Activated CD4-positive, alpha-beta memory T cell treated with anti-CD3 and anti-CD28 coated beads, Interleukin-2, amount 10 ng/mL, durations not matched to agents 7 days and 5 days (primary cell): ENCODE data around the gene RPS6KA6. TPM values are rescaled to one million over a fixed set of nuclear protein-coding genes. Genes with fewer than 3 reads are reported as not detected.
"Not testable (repeated sequence)": the region's sequence is repeated elsewhere in the genome, so short reads cannot be mapped to it uniquely, and the experiment has no call there.

ENCODE experiments used
- CTCF ChIA-PET: fragments of 350-600 bp; sonication (Branson Sonifier 250); formaldehyde crosslinking; loops from one replicate; lab custom pipeline; 2021; ENCODE audit warnings: antibody characterized with exemption, inconsistent platforms; lab: Charles Lee
- POLR2A ChIA-PET: fragments of 350-600 bp; sonication (Branson Sonifier 250); formaldehyde crosslinking; loops from one replicate; lab custom pipeline; 2021; ENCODE audit warnings: antibody characterized with exemption; lab: Charles Lee
- DNase-seq: peaks from one replicate; pipeline ENCODE4 v3.0.0-alpha.2; 2020
- H3K27ac Mint-ChIP-seq: one replicate; pipeline ENCODE4 v1.8.0; 2021; ENCODE audit warnings: mild to moderate bottlenecking, mixed read lengths
- H3K27me3 Mint-ChIP-seq: one replicate; pipeline ENCODE4 v1.8.0; 2021; ENCODE audit warnings: mixed read lengths
- H3K36me3 Mint-ChIP-seq: one replicate; pipeline ENCODE4 v1.8.0; 2021; ENCODE audit warnings: low read depth, mixed read lengths
- H3K4me1 Mint-ChIP-seq: one replicate; pipeline ENCODE4 v1.8.0; 2021; ENCODE audit warnings: mixed read lengths
- H3K4me3 Mint-ChIP-seq: one replicate; pipeline ENCODE4 v1.8.0; 2021; ENCODE audit warnings: mild to moderate bottlenecking, mixed read lengths
- H3K9me3 Mint-ChIP-seq: one replicate; pipeline ENCODE4 v1.8.0; 2021; ENCODE audit warnings: mixed read lengths
- total RNA-seq, 2 experiments: library from RNA; stranded (reverse); gene quantifications; one replicate each; pipeline ENCODE4 v1.2.3, GENCODE V29; 2021

The RPS6KA6 gene
- total RNA-seq, 2 experiments from 2014 or later = 0.05 TPM; not detected in 1

DNA sequence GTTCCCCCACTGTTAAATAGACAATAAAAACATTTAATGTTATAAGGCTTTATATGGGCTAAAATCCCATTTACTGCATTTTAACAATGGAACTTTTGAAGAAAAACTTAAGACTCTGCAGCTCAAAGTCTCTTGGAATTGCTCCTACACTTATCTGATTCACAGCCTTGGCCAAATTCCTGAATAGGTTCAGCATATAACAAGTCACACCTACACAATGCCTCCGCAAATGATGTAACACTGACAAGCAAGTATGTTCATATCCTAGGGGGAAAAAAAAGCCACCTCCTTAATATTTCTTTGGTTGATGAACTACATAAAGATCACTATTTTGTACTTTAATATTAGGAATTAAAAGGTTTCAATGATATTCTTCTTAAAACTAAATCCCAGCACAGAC, 34.5 kb downstream of the RPS6KA6 start:
- no peak overlapping the region for H3K4me3 Mint-ChIP-seq
- POLR2A ChIA-PET = no interaction called here
- H3K27me3 Mint-ChIP-seq = no peaks in the 10 kb centered on the region
- no peaks in the 10 kb centered on the region for H3K9me3 Mint-ChIP-seq
- H3K36me3 Mint-ChIP-seq = no peaks in the 10 kb centered on the region
- no peak overlapping the region for H3K27ac Mint-ChIP-seq
- CTCF ChIA-PET = no interaction called here
- no peaks in the 10 kb centered on the region for H3K4me1 Mint-ChIP-seq
- DNase-seq = no peak

DNA sequence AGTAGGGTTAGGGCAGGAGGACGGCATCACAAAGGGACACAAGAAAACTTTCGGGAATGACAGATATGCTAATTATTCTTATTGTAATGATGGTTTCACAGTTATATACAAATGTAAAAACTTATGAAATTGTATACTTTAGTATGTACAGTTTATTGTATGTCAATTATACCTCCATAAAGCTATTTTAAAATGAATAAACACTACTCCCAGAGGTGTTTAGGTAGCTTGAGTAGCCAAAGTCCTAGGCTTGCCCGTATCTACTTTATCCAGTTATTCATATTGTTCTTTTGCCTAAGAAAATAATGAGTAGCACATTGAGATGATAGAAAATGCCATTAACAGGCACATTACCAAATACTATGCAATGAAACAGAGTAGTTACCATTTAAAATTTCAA, 43.0 kb downstream of the RPS6KA6 start:
- H3K36me3 Mint-ChIP-seq = no peaks in the 10 kb centered on the region
- CTCF ChIA-PET = no interaction called here
- no peak overlapping the region for H3K4me3 Mint-ChIP-seq
- no peak for DNase-seq
- no peaks in the 10 kb centered on the region for H3K27me3 Mint-ChIP-seq
- POLR2A ChIA-PET = no interaction called here
- no peaks in the 10 kb centered on the region for H3K9me3 Mint-ChIP-seq
- no peaks in the 10 kb centered on the region for H3K4me1 Mint-ChIP-seq
- no peak overlapping the region for H3K27ac Mint-ChIP-seq

DNA sequence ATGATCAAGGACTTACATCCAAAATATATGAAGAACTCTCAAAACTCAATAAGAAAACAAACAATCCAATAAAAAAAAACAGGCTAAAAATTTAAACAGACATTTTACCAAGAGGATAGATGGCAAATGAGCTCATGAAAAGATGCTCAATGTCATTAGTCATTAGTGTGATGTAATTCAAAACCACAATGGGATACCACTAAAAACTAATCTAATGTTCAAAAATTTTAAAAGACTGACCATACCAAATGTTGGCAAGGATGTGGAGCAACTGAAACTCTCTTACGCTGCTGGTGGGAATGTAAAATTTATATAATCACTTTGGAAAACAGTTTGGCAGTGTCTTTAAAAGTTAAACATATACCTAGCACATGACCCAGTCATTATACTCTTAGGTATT, 43.7 kb downstream of the RPS6KA6 start:
- Mint-ChIP-seq H3K27ac (no peak overlapping the region), H3K9me3 (no peaks in the 10 kb centered on the region), H3K4me1 (no peaks in the 10 kb centered on the region), H3K27me3 (no peaks in the 10 kb centered on the region), H3K4me3 (no peak overlapping the region), H3K36me3 (no peaks in the 10 kb centered on the region)
- no peak for DNase-seq
- POLR2A ChIA-PET = no interaction called here
- CTCF ChIA-PET = no interaction called here

DNA sequence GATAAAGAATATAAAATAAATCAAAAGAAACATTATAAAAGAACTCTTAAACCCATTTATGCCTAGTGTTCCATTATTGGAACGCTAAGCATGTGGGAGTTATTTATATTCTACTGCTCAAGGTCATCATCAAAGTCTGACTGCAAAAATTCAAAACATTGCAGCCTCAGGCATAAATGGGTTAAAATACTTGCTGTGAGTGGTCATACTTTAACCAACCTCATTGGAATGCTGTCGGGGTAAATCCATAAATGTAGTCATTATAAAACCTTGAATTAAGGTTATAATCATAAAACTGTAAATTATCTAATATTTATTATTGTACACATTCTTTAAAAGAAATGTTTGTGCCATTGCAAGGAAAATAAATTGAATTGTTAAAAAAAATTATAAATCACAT, 55.0 kb downstream of the RPS6KA6 start:
- Mint-ChIP-seq H3K36me3 (no peaks in the 10 kb centered on the region), H3K9me3 (no peaks in the 10 kb centered on the region), H3K4me3 (no peak overlapping the region), H3K27me3 (no peaks in the 10 kb centered on the region), H3K4me1 (no peaks in the 10 kb centered on the region), H3K27ac (no peak overlapping the region)
- DNase-seq = no peak
- CTCF ChIA-PET = no interaction called here
- POLR2A ChIA-PET = no interaction called here

DNA sequence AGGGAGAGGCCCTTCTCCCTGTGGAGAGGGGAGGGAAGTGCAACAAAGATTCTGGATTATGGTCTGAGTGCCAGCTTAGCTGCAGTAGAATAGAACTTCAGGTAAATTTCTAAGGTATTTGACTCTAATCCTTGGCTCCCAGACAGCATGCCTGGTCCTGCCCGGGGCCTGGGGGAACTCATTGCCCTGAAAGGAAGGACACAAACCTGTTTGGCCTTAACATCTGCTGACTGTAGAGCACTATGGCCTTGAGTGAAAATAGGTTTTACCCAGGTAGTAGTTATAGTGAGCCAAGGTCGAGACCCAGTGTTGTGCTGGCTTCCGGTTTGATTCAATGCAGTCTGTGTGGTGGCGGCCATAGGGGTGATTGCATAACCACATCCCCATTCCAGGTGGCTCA, 64.4 kb downstream of the RPS6KA6 start:
- H3K4me3 Mint-ChIP-seq = no peak overlapping the region
- ChIA-PET CTCF (no interaction called here), POLR2A (no interaction called here)
- no peaks in the 10 kb centered on the region for H3K4me1 Mint-ChIP-seq
- no peaks in the 10 kb centered on the region for H3K27me3 Mint-ChIP-seq
- DNase-seq = no peak
- H3K27ac Mint-ChIP-seq = no peak overlapping the region
- peaks cover 2% of the 10 kb centered on the region for H3K9me3 Mint-ChIP-seq
- no peaks in the 10 kb centered on the region for H3K36me3 Mint-ChIP-seq

DNA sequence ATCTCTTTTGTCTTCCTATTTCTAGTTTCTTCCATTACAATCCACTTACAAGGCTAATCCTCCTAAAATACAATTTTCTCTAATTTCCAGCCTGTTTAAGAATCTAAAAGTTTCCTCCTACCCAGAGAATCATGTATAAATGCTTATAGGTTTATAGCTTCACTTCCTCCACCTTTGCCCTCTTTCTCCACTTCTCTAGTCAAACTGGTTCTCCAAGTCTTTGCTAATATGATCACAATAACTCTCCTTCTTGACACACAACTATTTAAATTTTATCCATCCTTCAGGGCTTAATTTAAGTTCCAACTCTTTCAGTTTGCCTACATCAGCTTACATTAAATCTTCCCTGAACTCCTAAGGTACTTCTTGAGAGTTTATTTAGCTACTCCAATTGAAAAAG, 69.2 kb downstream of the RPS6KA6 start:
- ChIA-PET POLR2A (no interaction called here), CTCF (no interaction called here)
- H3K4me1 Mint-ChIP-seq = no peaks in the 10 kb centered on the region
- H3K27ac Mint-ChIP-seq = no peak overlapping the region
- no peak overlapping the region for H3K4me3 Mint-ChIP-seq
- no peaks in the 10 kb centered on the region for H3K27me3 Mint-ChIP-seq
- H3K9me3 Mint-ChIP-seq = no peaks in the 10 kb centered on the region
- no peak for DNase-seq
- H3K36me3 Mint-ChIP-seq = no peaks in the 10 kb centered on the region

DNA sequence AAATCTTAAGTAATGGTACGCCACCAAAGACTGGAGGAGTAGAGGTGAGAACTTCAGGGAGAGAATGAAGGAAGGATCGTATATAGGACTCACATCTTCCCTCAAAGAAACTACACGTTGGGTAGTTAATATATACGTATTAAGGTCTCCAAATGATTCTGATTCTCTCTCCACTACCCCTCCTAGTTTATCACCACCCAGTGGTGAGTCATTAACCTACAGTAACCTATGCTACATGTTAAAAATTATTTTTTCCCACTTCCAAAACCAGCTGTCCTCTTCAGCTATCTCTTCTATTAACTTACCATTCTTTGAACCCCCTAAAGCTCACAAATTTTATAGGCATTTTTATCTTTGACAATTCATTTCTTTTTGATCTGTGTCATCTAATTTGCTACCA, 69.7 kb downstream of the RPS6KA6 start:
- no peaks in the 10 kb centered on the region for H3K27me3 Mint-ChIP-seq
- H3K27ac Mint-ChIP-seq = no peak overlapping the region
- H3K4me1 Mint-ChIP-seq = no peaks in the 10 kb centered on the region
- no peaks in the 10 kb centered on the region for H3K36me3 Mint-ChIP-seq
- ChIA-PET CTCF (no interaction called here), POLR2A (no interaction called here)
- no peak overlapping the region for H3K4me3 Mint-ChIP-seq
- H3K9me3 Mint-ChIP-seq = no peaks in the 10 kb centered on the region
- no peak for DNase-seq

DNA sequence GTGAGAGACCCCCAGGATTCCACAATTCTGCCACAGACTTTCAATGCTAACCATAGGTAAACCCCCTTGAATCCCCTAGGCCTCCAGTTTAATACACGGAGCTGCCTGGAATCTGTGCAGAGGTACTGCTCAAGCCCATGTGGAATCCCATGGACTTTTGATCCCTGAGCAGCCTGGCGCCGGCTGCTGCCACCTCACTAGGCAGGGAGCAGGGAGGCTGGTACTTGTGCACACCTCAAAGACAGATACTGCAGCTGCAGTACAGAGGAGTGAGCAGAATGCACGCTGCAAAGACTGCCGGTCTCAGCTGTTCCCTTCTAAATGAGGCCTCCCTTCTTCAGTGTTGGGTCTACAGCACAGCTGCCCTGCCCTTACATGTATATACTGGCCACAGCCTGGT, 79.4 kb downstream of the RPS6KA6 start:
- no peak for DNase-seq
- Mint-ChIP-seq H3K4me1 (no peaks in the 10 kb centered on the region), H3K9me3 (peaks cover 3% of the 10 kb centered on the region), H3K4me3 (no peak overlapping the region), H3K27me3 (no peaks in the 10 kb centered on the region), H3K36me3 (no peaks in the 10 kb centered on the region), H3K27ac (no peak overlapping the region)
- POLR2A ChIA-PET = no interaction called here
- CTCF ChIA-PET = no interaction called here

DNA sequence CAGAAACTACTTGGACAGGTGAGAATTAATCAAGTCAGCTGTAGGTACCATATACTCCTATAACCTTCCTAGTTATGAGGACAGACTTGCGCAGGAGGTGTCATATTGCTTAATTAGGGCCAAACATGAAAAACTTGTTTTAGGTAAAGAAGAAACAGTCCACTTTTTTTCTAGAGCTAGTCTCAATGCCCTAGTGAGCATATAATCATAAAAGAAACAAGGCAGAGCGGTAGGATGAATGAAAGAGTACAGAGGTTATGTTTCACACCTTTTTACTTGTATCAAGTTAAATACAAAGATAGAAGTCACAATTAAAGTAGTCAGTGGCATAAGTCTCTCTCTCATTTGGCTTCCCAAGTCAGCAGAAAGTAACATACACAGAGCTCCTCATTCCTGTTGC, 88.9 kb downstream of the RPS6KA6 start:
- ChIA-PET POLR2A (no interaction called here), CTCF (no interaction called here)
- Mint-ChIP-seq H3K27me3 (no peaks in the 10 kb centered on the region), H3K4me3 (no peak overlapping the region), H3K27ac (no peak overlapping the region), H3K9me3 (no peaks in the 10 kb centered on the region), H3K36me3 (no peaks in the 10 kb centered on the region), H3K4me1 (no peaks in the 10 kb centered on the region)
- no peak for DNase-seq

DNA sequence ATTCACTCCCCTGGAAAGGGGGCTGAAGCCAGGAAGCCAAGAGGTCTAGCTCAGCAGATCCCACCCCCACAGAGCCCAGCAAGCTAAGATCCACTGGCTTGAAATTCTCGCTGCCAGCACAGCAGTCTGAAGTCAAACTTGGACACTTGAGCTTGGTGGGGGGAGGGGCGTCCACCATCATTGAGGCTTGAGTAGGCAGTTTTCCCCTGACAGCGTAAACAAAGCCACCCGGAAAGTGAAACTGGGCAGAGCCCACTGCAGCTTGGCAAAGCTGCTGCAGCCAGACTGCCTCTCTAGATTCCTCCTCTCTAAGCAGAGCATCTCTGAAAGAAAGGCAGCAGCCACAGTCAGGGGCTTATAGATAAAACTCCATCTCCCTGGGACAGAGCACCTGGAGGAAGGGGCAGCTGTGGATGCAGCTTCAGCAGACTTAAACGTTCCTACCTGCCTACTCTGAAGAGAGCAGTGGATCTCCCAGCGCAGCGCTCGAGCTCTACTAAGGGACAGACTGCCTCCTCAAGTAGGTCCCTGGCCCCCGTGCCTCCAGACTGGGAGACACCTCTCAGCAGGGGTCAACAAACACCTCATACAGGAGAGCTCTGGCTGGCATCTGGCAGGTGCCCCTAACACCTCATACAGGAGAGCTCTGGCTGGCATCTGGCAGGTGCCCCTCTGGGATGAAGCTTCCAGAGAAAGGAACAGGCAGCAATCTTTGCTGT, 108.4 kb downstream of the RPS6KA6 start:
- H3K27me3 Mint-ChIP-seq, CTCF ChIA-PET, H3K36me3 Mint-ChIP-seq, H3K9me3 Mint-ChIP-seq, H3K27ac Mint-ChIP-seq, H3K4me1 Mint-ChIP-seq, H3K4me3 Mint-ChIP-seq, POLR2A ChIA-PET, DNase-seq: not testable (repeated sequence)

DNA sequence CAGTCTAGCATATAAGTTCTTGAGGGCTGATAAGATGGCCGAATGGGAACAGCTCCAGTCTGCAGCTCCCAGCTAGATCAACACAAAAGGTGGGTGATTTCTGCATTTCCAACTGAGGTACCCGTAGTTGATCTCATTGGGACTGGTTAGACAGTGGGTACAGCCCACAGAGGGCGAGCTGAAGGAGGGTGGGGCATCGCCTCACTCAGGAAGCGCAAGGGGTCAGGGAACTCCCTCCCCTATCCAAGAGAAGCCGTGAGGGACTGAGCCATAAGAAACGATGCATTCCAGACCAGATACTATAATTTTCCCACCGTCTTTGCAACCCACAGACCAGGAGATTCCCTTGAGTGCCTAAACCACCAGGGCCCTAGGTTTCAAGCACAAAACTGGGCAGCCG, 109.0 kb downstream of the RPS6KA6 start:
- H3K27me3 Mint-ChIP-seq = no peaks in the 10 kb centered on the region
- CTCF ChIA-PET = no interaction called here

DNA sequence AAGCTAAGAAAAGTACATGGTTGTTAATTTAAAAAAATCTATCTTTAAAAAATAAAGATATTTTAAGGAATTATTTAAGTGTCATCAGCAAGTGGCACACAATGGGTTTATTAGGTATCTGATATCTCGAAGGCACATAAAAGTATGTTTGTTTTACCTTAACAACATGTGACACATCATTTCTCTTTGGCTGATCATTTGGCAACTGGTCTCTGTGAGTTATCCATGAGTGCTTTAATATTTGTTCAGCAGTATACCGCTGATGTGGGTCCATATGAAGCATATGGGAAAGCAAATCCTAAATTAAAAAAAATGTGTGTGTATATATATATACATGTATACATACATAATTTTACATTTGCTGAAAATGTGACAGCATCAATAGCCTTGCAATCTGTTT, 123.2 kb downstream of the RPS6KA6 start:
- no peaks in the 10 kb centered on the region for H3K9me3 Mint-ChIP-seq
- DNase-seq = no peak
- POLR2A ChIA-PET = no interaction called here
- H3K27me3 Mint-ChIP-seq = no peaks in the 10 kb centered on the region
- no peaks in the 10 kb centered on the region for H3K36me3 Mint-ChIP-seq
- H3K4me1 Mint-ChIP-seq = no peaks in the 10 kb centered on the region
- no peak overlapping the region for H3K27ac Mint-ChIP-seq
- CTCF ChIA-PET = no interaction called here
- H3K4me3 Mint-ChIP-seq = no peak overlapping the region

More for the DNA sequence above, 109.0 kb downstream of the RPS6KA6 start:
- no peak overlapping the region for H3K27ac Mint-ChIP-seq
- H3K4me3 Mint-ChIP-seq = no peak overlapping the region
- H3K4me1 Mint-ChIP-seq = no peaks in the 10 kb centered on the region
- POLR2A ChIA-PET = no interaction called here
- H3K9me3 Mint-ChIP-seq = peaks cover 3% of the 10 kb centered on the region
- no peaks in the 10 kb centered on the region for H3K36me3 Mint-ChIP-seq
- no peak for DNase-seq

DNA sequence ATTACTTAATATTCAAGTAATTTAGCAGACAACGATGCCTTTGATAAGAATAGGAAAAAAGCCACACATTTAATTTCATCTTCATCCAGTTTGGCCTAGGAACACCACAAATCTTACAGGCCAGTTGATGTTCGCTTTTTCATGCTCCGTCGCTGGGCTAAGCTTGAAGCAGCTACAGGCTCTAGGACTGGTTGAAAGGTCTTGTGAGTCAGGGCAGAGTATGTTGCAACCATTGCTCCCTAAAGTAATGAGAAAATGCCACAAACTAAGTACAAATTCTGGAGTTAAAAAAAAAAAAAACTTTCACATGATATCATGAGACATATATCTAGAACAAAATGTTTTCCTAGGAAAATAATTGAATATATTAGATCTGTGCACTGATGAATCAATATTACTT, 123.8 kb downstream of the RPS6KA6 start:
- POLR2A ChIA-PET = no interaction called here
- no peaks in the 10 kb centered on the region for H3K36me3 Mint-ChIP-seq
- CTCF ChIA-PET = no interaction called here

DNA sequence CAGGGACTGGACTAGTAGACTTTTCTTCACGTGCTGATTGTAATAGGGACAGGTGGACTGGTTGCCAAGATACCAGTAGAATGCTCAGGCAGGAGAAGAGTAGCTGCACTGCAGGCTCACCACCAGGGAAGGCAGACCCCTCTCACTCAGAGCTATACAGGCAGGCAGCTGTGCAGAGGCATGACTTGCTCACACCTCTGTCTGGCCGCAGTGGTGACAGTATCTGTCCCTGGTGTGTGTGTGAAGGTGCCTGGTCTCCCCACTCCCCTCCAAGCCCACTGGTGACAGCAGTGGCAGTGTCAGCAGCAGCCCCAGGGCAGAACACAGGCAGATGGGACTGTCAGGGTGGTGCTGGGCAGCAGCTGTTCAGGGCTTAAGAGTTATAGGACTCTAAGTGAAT, 140.7 kb downstream of the RPS6KA6 start:
- Mint-ChIP-seq H3K4me3 (no peak overlapping the region), H3K27ac (no peak overlapping the region), H3K9me3 (no peaks in the 10 kb centered on the region), H3K27me3 (no peaks in the 10 kb centered on the region), H3K4me1 (no peaks in the 10 kb centered on the region), H3K36me3 (no peaks in the 10 kb centered on the region)
- CTCF ChIA-PET = interaction anchor here (0.7 to 1.6 kb wide), 2 partner anchors 13 to 27 kb away, joined by 3 read pairs; no protein-coding TSS in a partner anchor
- no peak for DNase-seq
- POLR2A ChIA-PET = no interaction called here

More for the DNA sequence above, 123.8 kb downstream of the RPS6KA6 start:
- Mint-ChIP-seq H3K27ac (no peak overlapping the region), H3K4me1 (no peaks in the 10 kb centered on the region), H3K27me3 (no peaks in the 10 kb centered on the region), H3K4me3 (no peak overlapping the region), H3K9me3 (no peaks in the 10 kb centered on the region)
- no peak for DNase-seq
